ENCODE measurements around the gene SOHLH1.

DNA sequence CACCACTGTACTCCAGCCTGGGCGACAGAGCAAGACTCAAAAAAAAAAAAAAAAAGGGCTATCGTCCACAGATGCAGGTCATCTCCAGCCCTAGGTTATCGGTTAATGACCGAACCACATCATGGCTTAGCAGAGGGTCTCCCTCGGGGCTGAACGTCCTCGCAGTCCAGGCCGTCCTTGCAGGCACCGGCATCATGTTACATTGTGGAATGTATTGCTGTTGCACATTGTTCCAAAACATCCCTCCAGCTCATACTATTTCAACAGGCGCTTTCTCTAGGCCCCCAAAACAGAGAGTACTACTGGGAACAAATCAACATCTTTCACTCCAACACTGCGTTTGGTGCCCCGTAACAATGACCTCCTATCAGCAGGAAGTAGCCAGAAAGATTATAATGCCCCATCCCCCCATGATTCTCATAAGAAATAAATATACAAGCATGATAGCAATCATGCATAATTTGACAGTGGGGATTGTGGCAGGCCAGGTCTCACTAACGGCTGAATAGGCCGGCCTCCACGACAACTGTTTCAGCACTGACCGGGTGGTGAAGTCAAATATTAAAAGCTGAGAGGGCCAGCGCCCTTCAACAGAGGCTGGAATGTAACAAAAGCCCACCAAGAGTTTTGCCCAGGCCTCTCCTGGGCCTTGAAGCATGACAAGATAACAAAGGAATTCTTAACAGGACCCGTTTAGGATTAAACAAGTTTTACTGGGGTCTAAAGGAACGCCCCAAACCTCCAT, 37.3 kb downstream of the SOHLH1 start:
- TF ChIP-seq, protein P1, sequence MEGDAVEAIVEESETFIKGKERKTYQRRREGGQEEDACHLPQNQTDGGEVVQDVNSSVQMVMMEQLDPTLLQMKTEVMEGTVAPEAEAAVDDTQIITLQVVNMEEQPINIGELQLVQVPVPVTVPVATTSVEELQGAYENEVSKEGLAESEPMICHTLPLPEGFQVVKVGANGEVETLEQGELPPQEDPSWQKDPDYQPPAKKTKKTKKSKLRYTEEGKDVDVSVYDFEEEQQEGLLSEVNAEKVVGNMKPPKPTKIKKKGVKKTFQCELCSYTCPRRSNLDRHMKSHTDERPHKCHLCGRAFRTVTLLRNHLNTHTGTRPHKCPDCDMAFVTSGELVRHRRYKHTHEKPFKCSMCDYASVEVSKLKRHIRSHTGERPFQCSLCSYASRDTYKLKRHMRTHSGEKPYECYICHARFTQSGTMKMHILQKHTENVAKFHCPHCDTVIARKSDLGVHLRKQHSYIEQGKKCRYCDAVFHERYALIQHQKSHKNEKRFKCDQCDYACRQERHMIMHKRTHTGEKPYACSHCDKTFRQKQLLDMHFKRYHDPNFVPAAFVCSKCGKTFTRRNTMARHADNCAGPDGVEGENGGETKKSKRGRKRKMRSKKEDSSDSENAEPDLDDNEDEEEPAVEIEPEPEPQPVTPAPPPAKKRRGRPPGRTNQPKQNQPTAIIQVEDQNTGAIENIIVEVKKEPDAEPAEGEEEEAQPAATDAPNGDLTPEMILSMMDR (conservative IDR thresholded peaks at IDR 0.05; ENCODE audit: low read length), result no peak
- TF ChIP-seq EZH2phosphoT487 (IDR thresholded peaks at IDR 0.05; ENCODE audit: borderline replicate concordance, low read depth, low read length), result no peak
